ENCODE measurements around the gene GPC1.

DNA sequence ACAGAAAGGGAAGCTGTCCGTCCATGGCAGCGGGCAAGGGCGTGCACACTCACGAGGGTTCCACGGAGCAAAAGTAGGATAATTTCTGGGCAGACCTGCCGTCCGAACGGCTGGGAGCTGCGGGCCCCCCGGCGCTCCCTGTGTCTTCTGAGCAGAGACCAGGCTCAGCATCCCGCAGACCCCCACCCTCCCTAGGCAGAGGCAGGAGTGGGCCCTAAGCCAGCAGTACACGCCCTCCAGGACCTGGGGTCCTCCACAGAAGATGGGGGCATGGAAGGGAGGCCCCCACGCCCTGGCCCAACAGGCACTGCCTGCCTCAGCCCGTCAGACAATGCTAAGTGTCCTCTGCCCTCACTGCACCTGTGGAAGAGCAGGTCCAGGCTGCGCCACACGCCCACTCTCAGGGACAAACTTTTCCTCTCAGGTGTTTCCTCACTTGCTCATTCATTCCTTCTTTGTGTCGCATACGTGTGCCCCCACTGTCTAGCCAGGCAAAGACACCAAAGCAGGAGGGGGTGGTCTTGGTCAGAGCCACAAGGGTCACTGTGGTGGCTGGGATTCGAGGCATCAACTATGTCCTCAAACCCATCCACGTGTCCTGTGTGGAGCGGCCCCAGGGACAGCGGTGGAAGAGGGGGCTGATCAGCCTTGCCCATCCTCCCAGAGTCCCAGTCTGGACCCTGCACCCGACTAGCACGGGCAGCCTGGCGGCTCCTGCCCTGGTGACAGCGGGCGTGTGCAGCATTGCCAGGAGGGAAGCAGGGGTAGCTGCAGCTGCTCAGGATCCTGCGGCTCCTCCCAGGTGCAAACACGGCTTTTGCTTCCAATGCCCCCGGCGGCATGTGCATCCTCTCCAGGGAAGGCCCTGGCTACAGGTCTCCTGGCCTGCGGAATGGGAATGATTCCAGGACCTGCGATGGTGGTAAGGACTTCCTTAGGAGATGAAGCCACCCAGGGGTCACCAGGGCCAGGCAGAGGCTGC lies 2.4 kb upstream of the GPC1 start:
- TF ChIP-seq POLR2AphosphoS5 (IDR thresholded peaks at IDR 0.05; ENCODE audit: low read depth, low read length) (no peak), POLR2A (IDR thresholded peaks at IDR 0.05; ENCODE audit: low read depth, low read length) (no peak)
